Measurements from ENCODE around the gene SPRR2D. TPM values are rescaled to one million over a fixed set of nuclear protein-coding genes. Genes with fewer than 3 reads are reported as not detected.

Gene SPRR2D
- total and polyA plus RNA-seq, 2 of the 8 experiments (the other 6 are each of a cell fraction or from before 2014, with no cell fraction given) = not detected

GRCh38 chr1:153081736-153082135 lies 40.8 kb upstream of the SPRR2D start:
- FAIRE-seq = no peak
- Histone ChIP-seq H3K18ac (ENCODE audit: extremely low read depth, low read length) (no peak overlapping the region), H2AK5ac (ENCODE audit: low read depth, low read length) (no peak overlapping the region), H3K4me3 (ENCODE audit: extremely low read depth in 1 of 4, insufficient read depth in 2 of 4, low read depth in 3 of 4, low read length in 4 of 4) (no peak overlapping the region), H3K27me3 (replicated peaks in 1 of 4; ENCODE audit: control insufficient read depth in 3 of 4, extremely low read depth in 1 of 4, insufficient read depth in 3 of 4, low read length in 3 of 4) (no peaks in the 10 kb centered on the region), H4K20me1 (replicated peaks in 1 of 2; ENCODE audit: control insufficient read depth in 1 of 2, insufficient read depth in 2 of 2, low read length in 2 of 2) (no peaks in the 10 kb centered on the region), H4K8ac (ENCODE audit: extremely low read depth, insufficient read depth, low read length) (no peak overlapping the region), H3K56ac (replicated peaks; ENCODE audit: insufficient read length, low read depth, low read length) (no peak overlapping the region), H2BK20ac (ENCODE audit: low read length) (no peak overlapping the region), H2BK12ac (ENCODE audit: low read depth, low read length) (no peak overlapping the region), H2BK5ac (ENCODE audit: low read depth, low read length) (no peak overlapping the region), H3K14ac (ENCODE audit: insufficient read length) (no peak overlapping the region), H4K5ac (ENCODE audit: insufficient read length, low read depth, low read length) (no peak overlapping the region), H3K27ac (ENCODE audit: low read depth, low read length) (no peak overlapping the region), H2BK15ac (ENCODE audit: low read length) (no peak overlapping the region), H3K4ac (replicated peaks; ENCODE audit: insufficient read length, low read depth, low read length) (no peak overlapping the region), H2BK120ac (replicated peaks; ENCODE audit: low read depth, low read length) (no peak overlapping the region), H3K23me2 (ENCODE audit: low read depth, low read length) (no peaks in the 10 kb centered on the region), H4K91ac (replicated peaks; ENCODE audit: insufficient read length, low read length) (no peak overlapping the region), H3K36me3 (ENCODE audit: control insufficient read depth in 2 of 4, insufficient read depth in 4 of 4, low read length in 3 of 4) (no peaks in the 10 kb centered on the region), H3K79me1 (ENCODE audit: low read depth, low read length) (no peaks in the 10 kb centered on the region), H3K23ac (ENCODE audit: insufficient read length) (no peak overlapping the region), H3K9ac (replicated peaks in 1 of 4; ENCODE audit: extremely low read depth in 1 of 4, low read depth in 3 of 4, low read length in 3 of 4) (no peak overlapping the region), H3K79me2 (ENCODE audit: control insufficient read depth in 1 of 2, insufficient read depth in 2 of 2, low read length in 2 of 2) (no peaks in the 10 kb centered on the region), H3K4me2 (ENCODE audit: insufficient read depth in 1 of 2, low read depth in 2 of 2, low read length in 2 of 2) (no peak overlapping the region), H3K9me3 (ENCODE audit: insufficient read depth in 2 of 2, low read depth in 1 of 2, low read length in 1 of 2) (peaks cover 0 to 4% of the 10 kb centered on the region in 2 experiments; a peak in 1 of 4 replicates), H2AFZ (ENCODE audit: low read length) (no peak overlapping the region), H3K4me1 (replicated peaks in 1 of 4; ENCODE audit: control insufficient read depth in 3 of 4, insufficient read depth in 4 of 4, low read length in 3 of 4) (no peaks in the 10 kb centered on the region; a peak in 1 of 7 replicates)
- CTCF ChIA-PET (ENCODE audit: partially characterized antibody) = no interaction called here
- no peak for TF ChIP-seq BACH1 (IDR thresholded peaks at IDR 0.05; ENCODE audit: low read length)
- no peak for TF ChIP-seq FOSL1 (IDR thresholded peaks at IDR 0.05; ENCODE audit: insufficient read depth, low read depth, low read length)
- no peak for TF ChIP-seq TBP (IDR thresholded peaks at IDR 0.05; ENCODE audit: low read depth, low read length)
- TF ChIP-seq EGR1 (IDR thresholded peaks at IDR 0.05; ENCODE audit: borderline replicate concordance, low read depth, low read length) = no peak
- TF ChIP-seq CTBP2 (IDR thresholded peaks at IDR 0.05; ENCODE audit: borderline replicate concordance, insufficient read depth, insufficient read length, low read length) = no peak
- TF ChIP-seq GABPA (IDR thresholded peaks at IDR 0.05; ENCODE audit: borderline replicate concordance, insufficient read depth, low read length) = no peak
- no peak for TF ChIP-seq BRCA1 (IDR thresholded peaks at IDR 0.05; ENCODE audit: low read depth, low read length)
- TF ChIP-seq SIX5 (IDR thresholded peaks at IDR 0.05; ENCODE audit: low read depth, low read length) = no peak
- DNase-seq (ENCODE audit: low read depth in 1 of 2, low spot score in 2 of 2) = no peak
- 89% methylated on average over 3 of the region's 3 CpGs; no CpG with 5 or more reads in 1 of the 2 experiments for WGBS, 2 experiments (ENCODE audit: extremely low coverage in 1 of 2, insufficient coverage in 1 of 2, insufficient read length in 1 of 2, insufficient replicate concordance in 2 of 2, low coverage in 1 of 2, low lambda C conversion rate in 2 of 2, missing lambda C conversion rate in 1 of 2)
- POLR2A ChIA-PET (ENCODE audit: partially characterized antibody) = no interaction called here
